ENCODE data around the gene TMEM59L. TPM values are rescaled to one million over a fixed set of nuclear protein-coding genes. Genes with fewer than 3 reads are reported as not detected.

TMEM59L gene
- total and polyA plus RNA-seq, 10 of the 15 experiments (the other 5 are each of a cell fraction or from before 2014, with no cell fraction given): 0.06 TPM; not detected in 9

DNA sequence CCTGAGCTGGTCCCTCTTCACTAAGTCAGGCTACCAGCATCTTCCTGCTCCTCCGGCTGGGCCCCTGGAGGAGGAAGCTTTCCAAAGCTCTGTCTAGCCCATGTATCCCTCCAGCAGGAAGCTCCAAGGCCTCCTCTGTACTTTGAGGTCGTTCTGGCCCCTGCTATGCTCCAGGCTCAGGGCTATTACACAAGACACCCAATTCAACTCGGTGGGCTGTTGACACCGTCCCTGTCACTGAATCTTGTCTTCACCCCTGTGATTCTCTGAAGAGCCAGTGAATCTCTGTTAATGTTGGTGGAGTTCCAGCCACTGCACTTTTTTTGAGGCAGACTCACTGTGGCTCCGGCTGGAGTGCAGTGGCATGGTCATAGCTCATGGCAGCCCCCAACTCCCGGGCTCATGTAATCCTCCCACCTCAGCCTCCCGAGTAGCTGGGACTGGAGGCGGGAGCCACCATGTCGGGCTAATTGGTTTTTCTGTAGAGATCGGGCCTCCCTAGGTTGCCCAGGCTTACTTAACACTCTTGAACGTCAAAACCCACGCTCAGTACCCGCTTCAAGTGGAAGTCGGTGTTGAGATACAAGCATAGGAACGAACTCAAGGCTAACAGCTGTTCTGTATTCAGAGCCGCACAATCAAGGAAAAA lies 24.6 kb upstream of the TMEM59L start:
- no peak; the same call in 2 of the 3 replicates for ATAC-seq
- intact Hi-C loops (cut with micrococcal nuclease; ENCODE audit: unreplicated experiment) (loop anchor here (2.0 to 5.0 kb wide), 4 partner anchors 46 to 259 kb away; partner anchors contain the start of genes ELL and FKBP8), in situ Hi-C loops (cut with MboI) (no loop called here)
- Histone ChIP-seq H3K4me1 (ENCODE audit: control insufficient read depth, insufficient read depth, low read length) (peaks cover 27% of the 10 kb centered on the region), H3K27ac (ENCODE audit: control insufficient read depth, insufficient read depth) (peak overlapping the region; percentile 72), H4K20me1 (ENCODE audit: control insufficient read depth, insufficient read depth) (no peaks in the 10 kb centered on the region; the same call in 1 of the 2 replicates), H3K79me2 (ENCODE audit: control insufficient read depth, insufficient read depth, low read length) (peaks cover 4% of the 10 kb centered on the region; the same call in 1 of the 2 replicates), H3K9me3 (replicated peaks; ENCODE audit: control insufficient read depth, insufficient read depth, low read length) (no peaks in the 10 kb centered on the region), H3K27me3 (replicated peaks in 1 of 2; ENCODE audit: control insufficient read depth in 2 of 2, insufficient read depth in 2 of 2, low read length in 1 of 2) (no peaks in the 10 kb centered on the region), H3K36me3 (ENCODE audit: control insufficient read depth in 2 of 2, insufficient read depth in 2 of 2, low read length in 1 of 2) (peaks cover 0 to 3% of the 10 kb centered on the region in 2 experiments; a peak in 1 of 4 replicates), H3K4me3 (peak overlapping the region; percentile 70), H2AFZ (ENCODE audit: control insufficient read depth, low read depth, low read length) (peak overlapping the region; percentile 72), H3K9ac (ENCODE audit: control insufficient read depth, insufficient read depth, low read length) (peak overlapping the region; percentile 66), H3K4me2 (ENCODE audit: control insufficient read depth, insufficient read depth) (peak overlapping the region; percentile 98)
- ChIA-PET SMC1A (ENCODE audit: uncharacterized antibody, unreplicated experiment) (interaction anchor here (1.1 to 5.2 kb wide), 6 partner anchors 17 to 68 kb away, joined by 3 to 44 read pairs (median 12); partner anchors contain the start of genes ELL, FKBP8, KXD1 and UBA52), CTCF (interaction anchor here (0.6 to 6.0 kb wide), 22 partner anchors 8 to 351 kb away, joined by 3 to 64 read pairs (median 6); partner anchors contain the start of genes ELL, FKBP8, KXD1 and UBA52), POLR2A (interaction anchor here (0.6 to 6.0 kb wide), 5 partner anchors 15 to 155 kb away, joined by 3 to 43 read pairs (median 27); partner anchors contain the start of genes ELL, FKBP8, KXD1 and UBA52), RAD21 (ENCODE audit: unreplicated experiment) (interaction anchor here (1.2 to 4.8 kb wide), 6 partner anchors 17 to 92 kb away, joined by 3 to 35 read pairs (median 15); partner anchors contain the start of genes ELL, FKBP8, KXD1 and UBA52)
- 9% methylated on average over 16 of the region's 16 CpGs for WGBS (ENCODE audit: insufficient coverage, insufficient replicate concordance, low lambda C conversion rate, missing lambda C conversion rate)
- FAIRE-seq: no peak
- DNase-seq (ENCODE audit: low read depth, low spot score): no peak
- TSS peak; percentile 94 for BruUV-seq (replicated peaks)
- TF ChIP-seq POLR2AphosphoS5 (IDR thresholded peaks at IDR 0.05; ENCODE audit: low read length): no peak
- no peak for TF ChIP-seq SMARCA5 (IDR thresholded peaks at IDR 0.05)
- TF ChIP-seq, protein P1, sequence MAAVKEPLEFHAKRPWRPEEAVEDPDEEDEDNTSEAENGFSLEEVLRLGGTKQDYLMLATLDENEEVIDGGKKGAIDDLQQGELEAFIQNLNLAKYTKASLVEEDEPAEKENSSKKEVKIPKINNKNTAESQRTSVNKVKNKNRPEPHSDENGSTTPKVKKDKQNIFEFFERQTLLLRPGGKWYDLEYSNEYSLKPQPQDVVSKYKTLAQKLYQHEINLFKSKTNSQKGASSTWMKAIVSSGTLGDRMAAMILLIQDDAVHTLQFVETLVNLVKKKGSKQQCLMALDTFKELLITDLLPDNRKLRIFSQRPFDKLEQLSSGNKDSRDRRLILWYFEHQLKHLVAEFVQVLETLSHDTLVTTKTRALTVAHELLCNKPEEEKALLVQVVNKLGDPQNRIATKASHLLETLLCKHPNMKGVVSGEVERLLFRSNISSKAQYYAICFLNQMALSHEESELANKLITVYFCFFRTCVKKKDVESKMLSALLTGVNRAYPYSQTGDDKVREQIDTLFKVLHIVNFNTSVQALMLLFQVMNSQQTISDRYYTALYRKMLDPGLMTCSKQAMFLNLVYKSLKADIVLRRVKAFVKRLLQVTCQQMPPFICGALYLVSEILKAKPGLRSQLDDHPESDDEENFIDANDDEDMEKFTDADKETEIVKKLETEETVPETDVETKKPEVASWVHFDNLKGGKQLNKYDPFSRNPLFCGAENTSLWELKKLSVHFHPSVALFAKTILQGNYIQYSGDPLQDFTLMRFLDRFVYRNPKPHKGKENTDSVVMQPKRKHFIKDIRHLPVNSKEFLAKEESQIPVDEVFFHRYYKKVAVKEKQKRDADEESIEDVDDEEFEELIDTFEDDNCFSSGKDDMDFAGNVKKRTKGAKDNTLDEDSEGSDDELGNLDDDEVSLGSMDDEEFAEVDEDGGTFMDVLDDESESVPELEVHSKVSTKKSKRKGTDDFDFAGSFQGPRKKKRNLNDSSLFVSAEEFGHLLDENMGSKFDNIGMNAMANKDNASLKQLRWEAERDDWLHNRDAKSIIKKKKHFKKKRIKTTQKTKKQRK (IDR thresholded peaks at IDR 0.05; ENCODE audit: low read depth, low read length): no peak
- TF ChIP-seq SUZ12 (IDR thresholded peaks at IDR 0.05; ENCODE audit: unreplicated experiment): no peak
- no peak for TF ChIP-seq NR2C1 (IDR thresholded peaks at IDR 0.05)
- peak in 1 of 2 experiments; percentile 37; a peak in 1 of 4 replicates for TF ChIP-seq ETV6 (conservative IDR thresholded peaks at IDR 0.05 in 1 of 2, IDR thresholded peaks at IDR 0.05 in 1 of 2; ENCODE audit: borderline replicate concordance in 1 of 2, low read depth in 1 of 2)
- 0 out of 2 replicates have a peak, but pooled peaks have one; percentile 6 for TF ChIP-seq ZNF384 (IDR thresholded peaks at IDR 0.05; ENCODE audit: borderline replicate concordance, low read depth, low read length)
- TF ChIP-seq, protein P2, sequence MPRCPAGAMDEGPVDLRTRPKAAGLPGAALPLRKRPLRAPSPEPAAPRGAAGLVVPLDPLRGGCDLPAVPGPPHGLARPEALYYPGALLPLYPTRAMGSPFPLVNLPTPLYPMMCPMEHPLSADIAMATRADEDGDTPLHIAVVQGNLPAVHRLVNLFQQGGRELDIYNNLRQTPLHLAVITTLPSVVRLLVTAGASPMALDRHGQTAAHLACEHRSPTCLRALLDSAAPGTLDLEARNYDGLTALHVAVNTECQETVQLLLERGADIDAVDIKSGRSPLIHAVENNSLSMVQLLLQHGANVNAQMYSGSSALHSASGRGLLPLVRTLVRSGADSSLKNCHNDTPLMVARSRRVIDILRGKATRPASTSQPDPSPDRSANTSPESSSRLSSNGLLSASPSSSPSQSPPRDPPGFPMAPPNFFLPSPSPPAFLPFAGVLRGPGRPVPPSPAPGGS (IDR thresholded peaks at IDR 0.05; ENCODE audit: borderline replicate concordance, insufficient read depth, low read depth, low read length, poor library complexity, severe bottlenecking): no peak
- TF ChIP-seq, protein P3, sequence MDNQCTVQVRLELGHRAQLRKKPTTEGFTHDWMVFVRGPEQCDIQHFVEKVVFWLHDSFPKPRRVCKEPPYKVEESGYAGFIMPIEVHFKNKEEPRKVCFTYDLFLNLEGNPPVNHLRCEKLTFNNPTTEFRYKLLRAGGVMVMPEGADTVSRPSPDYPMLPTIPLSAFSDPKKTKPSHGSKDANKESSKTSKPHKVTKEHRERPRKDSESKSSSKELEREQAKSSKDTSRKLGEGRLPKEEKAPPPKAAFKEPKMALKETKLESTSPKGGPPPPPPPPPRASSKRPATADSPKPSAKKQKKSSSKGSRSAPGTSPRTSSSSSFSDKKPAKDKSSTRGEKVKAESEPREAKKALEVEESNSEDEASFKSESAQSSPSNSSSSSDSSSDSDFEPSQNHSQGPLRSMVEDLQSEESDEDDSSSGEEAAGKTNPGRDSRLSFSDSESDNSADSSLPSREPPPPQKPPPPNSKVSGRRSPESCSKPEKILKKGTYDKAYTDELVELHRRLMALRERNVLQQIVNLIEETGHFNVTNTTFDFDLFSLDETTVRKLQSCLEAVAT (IDR thresholded peaks at IDR 0.05): peak; percentile 11; the same call in 1 of the 2 replicates
- TF ChIP-seq EP300 (IDR thresholded peaks at IDR 0.05; ENCODE audit: borderline replicate concordance in 1 of 2, control insufficient read depth in 1 of 2, low read depth in 2 of 2, low read length in 2 of 2): no peak
- no peak for TF ChIP-seq DPF2 (IDR thresholded peaks at IDR 0.05)
- TF ChIP-seq POLR2A (IDR thresholded peaks at IDR 0.05; ENCODE audit: low read depth, low read length): no peak
- TF ChIP-seq NFYB (IDR thresholded peaks at IDR 0.05; ENCODE audit: insufficient read depth, low read depth, low read length): no peak
- TF ChIP-seq GATAD2B (conservative IDR thresholded peaks at IDR 0.05; ENCODE audit: low read depth): no peak
- TF ChIP-seq SMAD1 (IDR thresholded peaks at IDR 0.05; ENCODE audit: low read depth, partially characterized antibody): no peak
